GM12801 (cell line): ENCODE results near the gene SLC35F3.

Experiments
- TF ChIP-seq, protein P1 (sequence below): IDR thresholded peaks from one replicate; pipeline ENCODE4 v1.5.1; 2011; ENCODE audit warnings: control low read depth; ENCODE audit not compliant: insufficient read length; ENCODE audit errors: extremely low read depth

The SLC35F3 gene

DNA sequence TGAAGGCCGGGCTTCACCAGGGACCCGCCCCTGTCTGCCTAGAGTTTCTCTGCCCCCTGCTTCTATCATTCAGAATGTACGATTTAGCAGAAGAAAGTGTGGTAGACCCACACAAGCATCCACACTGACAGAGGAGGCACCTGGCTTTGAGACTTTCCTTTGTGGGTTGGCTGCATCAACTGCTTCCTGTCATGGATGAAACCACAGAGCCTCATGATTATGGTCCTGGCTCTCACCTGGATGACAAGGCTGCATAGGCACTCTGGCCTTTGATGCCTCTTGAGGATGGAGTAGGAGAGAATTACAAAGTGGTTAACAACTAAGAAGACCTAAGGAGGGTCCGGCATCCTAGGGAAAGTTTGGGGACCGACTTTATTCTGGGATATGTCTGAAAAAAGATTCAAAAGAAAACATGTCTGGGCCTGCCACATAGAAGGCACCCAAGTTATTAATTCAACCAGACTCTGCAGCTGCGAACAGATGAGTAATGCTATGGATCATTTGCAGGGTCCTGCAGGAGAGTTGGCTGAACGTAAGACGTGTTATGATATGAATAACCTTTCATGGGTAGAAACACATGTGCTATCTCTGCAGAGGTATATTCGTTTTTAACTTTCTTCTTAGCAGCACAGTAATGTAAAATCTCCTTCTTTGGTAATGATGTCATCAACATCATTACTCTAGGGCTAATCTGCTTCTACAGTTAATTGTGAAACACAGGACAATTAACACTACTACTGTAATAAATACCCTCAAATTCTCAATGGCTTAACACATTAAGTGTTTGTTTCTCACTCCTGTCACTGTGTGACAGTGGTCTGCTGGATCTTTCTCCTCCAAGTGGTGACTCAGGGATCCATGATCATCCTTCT, 136.2 kb downstream of the SLC35F3 start:
- TF ChIP-seq, protein P1, sequence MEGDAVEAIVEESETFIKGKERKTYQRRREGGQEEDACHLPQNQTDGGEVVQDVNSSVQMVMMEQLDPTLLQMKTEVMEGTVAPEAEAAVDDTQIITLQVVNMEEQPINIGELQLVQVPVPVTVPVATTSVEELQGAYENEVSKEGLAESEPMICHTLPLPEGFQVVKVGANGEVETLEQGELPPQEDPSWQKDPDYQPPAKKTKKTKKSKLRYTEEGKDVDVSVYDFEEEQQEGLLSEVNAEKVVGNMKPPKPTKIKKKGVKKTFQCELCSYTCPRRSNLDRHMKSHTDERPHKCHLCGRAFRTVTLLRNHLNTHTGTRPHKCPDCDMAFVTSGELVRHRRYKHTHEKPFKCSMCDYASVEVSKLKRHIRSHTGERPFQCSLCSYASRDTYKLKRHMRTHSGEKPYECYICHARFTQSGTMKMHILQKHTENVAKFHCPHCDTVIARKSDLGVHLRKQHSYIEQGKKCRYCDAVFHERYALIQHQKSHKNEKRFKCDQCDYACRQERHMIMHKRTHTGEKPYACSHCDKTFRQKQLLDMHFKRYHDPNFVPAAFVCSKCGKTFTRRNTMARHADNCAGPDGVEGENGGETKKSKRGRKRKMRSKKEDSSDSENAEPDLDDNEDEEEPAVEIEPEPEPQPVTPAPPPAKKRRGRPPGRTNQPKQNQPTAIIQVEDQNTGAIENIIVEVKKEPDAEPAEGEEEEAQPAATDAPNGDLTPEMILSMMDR, result no peak

DNA sequence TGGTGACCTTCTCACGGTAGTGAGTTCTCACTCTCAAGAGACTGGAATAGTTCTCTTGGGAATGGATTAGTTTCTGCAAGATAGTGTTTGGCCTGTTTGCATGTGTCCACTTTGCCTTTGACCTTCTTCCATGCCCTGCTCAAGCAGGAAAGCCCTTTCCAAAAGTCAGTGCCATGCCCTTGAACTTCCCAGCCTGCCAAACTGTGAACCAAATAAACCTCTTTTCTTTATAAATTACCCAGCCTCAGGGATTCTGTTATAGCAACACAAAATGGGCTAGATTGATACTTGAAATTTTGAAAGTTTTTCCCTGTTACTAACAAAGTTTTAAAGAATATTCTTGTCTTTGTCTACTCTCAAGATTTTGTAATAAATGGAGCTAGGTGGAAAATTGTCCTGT, 139.6 kb downstream of the SLC35F3 start:
- TF ChIP-seq, protein P1, result no peak

DNA sequence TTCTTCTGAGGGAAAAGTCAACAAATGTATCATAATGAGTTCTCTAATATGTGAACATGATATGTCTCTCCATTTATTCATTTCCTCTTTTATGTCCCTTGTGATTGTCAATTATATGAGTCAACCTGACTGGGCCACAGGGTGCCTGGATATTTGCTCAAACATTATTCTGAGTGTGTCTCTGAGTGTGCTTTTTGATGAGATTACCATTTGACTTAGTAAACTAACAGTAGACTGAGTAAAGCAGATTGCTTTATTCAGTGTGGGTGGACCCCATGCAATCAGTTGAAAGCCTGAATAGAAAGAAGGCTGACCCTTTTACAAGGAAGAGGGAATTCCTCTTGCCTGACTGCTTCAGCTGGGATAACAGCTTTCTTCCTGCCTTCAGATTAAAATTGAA, 142.6 kb downstream of the SLC35F3 start:
- TF ChIP-seq, protein P1, result no peak

DNA sequence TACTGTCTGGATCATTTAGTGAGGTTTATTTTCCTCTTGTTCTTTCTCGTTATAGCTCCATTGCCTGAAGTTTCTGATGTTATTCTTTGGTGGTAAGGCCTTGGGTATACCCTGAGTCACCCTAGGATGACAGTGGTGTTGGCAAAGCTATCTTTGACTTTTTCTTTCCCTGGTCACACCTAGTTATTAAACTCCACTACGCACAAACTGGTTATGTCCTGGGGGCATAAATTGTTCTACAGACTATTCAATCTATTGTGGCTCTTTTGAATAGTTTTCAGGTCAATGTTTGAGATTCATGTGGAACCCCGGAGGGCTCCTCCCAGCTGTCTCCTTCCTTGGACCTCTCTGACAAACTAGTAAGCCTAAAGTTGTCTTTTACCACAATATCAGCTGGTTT, 157.7 kb downstream of the SLC35F3 start:
- TF ChIP-seq, protein P1, result no peak

GRCh38 chr1:234065794-234066447, 161.4 kb downstream of the SLC35F3 start:
- TF ChIP-seq, protein P1, result no peak

DNA sequence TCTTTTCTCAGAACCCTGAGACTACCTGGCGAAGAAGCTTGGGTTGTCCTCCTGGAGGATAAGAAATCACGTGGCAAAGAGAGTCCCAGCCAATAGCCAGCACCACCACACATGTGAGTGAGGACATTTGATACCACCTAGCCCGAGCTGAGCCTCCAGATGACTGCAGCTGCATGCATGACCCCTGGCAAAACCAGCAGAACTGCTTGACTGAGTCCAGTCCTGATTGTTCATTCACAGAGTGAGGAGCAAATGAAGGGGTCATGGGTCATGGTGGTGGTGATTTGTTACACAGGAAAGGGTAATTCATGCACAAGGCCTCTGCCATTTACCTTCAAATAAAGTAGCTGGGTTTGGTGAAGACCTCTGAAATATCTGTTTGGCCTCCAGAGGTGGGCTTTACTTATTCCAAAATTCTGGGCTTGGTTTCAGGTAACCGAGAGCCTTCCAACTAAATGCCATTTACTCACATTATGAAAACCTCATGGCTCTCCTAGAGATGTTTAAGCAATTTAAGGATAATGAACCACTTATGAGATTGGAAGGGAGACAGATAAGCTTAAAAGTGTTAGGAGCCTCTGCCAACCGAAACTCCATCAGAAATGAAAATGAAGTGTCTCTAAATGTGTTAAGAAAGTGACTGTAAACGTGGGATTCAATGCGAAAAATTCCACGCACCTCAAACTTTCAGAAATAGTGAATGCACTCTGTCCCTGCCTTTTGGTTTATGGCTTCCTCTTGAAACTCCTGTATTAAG, 163.3 kb downstream of the SLC35F3 start:
- TF ChIP-seq, protein P1, result no peak

DNA sequence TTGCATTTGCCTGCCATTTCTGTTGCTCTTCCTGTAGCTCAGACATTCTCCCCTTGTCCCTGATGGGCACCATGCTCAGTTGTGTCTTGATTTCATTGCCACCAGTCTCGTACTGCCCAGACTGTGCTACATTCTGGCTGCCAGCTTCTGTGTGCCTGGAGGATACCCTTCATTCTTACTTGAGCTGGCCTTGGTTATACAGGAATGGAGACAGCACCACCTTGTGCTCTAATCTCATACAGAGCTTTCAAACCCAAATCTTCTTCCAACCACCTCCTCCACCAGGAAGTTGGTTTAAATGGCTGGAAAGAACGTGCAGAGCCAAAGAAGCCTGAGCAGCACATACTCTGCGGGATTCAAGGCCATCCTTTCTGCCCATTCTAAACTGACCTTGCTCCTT, 165.3 kb downstream of the SLC35F3 start:
- TF ChIP-seq, protein P1, result no peak
